GM10266 (cell line): ENCODE measurements around the gene FXYD5.

ENCODE experiments used
- DNase-seq: peaks from one replicate; pipeline ENCODE4 v3.0.0; 2012; ENCODE audit errors: extremely low spot score
- CTCF ChIP-seq: IDR thresholded peaks from 2 replicates; pipeline ENCODE4 v1.5.1; 2012; ENCODE audit warnings: mild to moderate bottlenecking, low read depth; ENCODE audit not compliant: control insufficient read depth, insufficient read depth; ENCODE audit errors: missing control alignments

The FXYD5 gene

GRCh38 chr19:35134601-35135242 is 19.8 kb upstream of the FXYD5 start, which contains the start of gene LGI4:
LGI4 (minus strand) TSS chr19:35135059; CDS start chr19:35134680, 379 bp downstream.
- no peak for DNase-seq
- TF ChIP-seq CTCF, result no peak

GRCh38 chr19:35135389-35135909 is 19.1 kb upstream of the FXYD5 start:
- peak; percentile 86 for TF ChIP-seq CTCF

GRCh38 chr19:35136231-35136630 is 18.3 kb upstream of the FXYD5 start:
- DNase-seq, result no peak
- no peak for TF ChIP-seq CTCF

More at GRCh38 chr19:35135389-35135909, 19.1 kb upstream of the FXYD5 start:
- DNase-seq, result peak; percentile 92

- no peak for TF ChIP-seq CTCF
- DNase-seq, result no peak
These were observed 17.4 kb upstream of the FXYD5 start for GRCh38 chr19:35136977-35137702.

- no peak for DNase-seq
- TF ChIP-seq CTCF, result no peak
These were observed 16.1 kb upstream of the FXYD5 start, which contains the start of gene FXYD1 for GRCh38 chr19:35138305-35138892. FXYD1 (plus strand) TSS chr19:35138824; CDS start chr19:35140080, 1,256 bp downstream.

GRCh38 chr19:35140207-35140961 is 14.2 kb upstream of the FXYD5 start:
- DNase-seq, result no peak
- TF ChIP-seq CTCF, result no peak
